A549 (cell line): ENCODE data around the gene NUMA1. TPM values are rescaled to one million over a fixed set of nuclear protein-coding genes. Genes with fewer than 3 reads are reported as not detected.

Experiments
- ATAC-seq, 2 experiments: fragments of 200-7000 bp in 1 of 2; fragments of >200 bp in 1 of 2; cut with Nextera tagmentation in 1 of 2; cut with Tn5 transposase in 1 of 2; 3 replicates each; pipeline versions ENCODE4 v1.8.0 to v1.9.1; 2018 to 2020; ENCODE audit warnings: mild to moderate bottlenecking in 1 of 2, moderate library complexity in 1 of 2
- CTCF ChIA-PET: fragments of 300-600 bp; sonication (Branson Sonifier 250); formaldehyde crosslinking; extraction: SDS; loops from one replicate; lab custom pipeline; 2021; ENCODE audit warnings: antibody characterized with exemption, inconsistent platforms; lab: Yijun Ruan, JAX
- POLR2A ChIA-PET: fragments of 350-600 bp; formaldehyde crosslinking; extraction: SDS; loops from one replicate; lab custom pipeline; 2021; ENCODE audit warnings: antibody characterized with exemption, inconsistent platforms; lab: Yijun Ruan, JAX
- DNase-seq, 2 experiments: peaks; one replicate each; pipeline versions ENCODE4 v3.0.0 to v3.0.0-alpha.2; 2011 to 2016; ENCODE audit warnings: low read depth in 1 of 2, low spot score in 1 of 2
- FAIRE-seq: peaks from 2 replicates; lab custom pipeline; 2011; peaks lifted over from hg19 to GRCh38; lab: Jason Lieb, UNC
- H3K27ac ChIP-seq, 2 experiments: fragments of >200 bp; sonication (Bioruptor Twin); formaldehyde crosslinking; 3 replicates each; pipeline ENCODE4 v1.5.1; 2016 to 2017
- H3K4me1 ChIP-seq: fragments of >200 bp; sonication (Bioruptor Twin); formaldehyde crosslinking; 3 replicates; pipeline ENCODE4 v1.6.1; 2016
- H3K4me2 ChIP-seq: fragments of >200 bp; sonication (Bioruptor Twin); formaldehyde crosslinking; 3 replicates; pipeline ENCODE4 v1.6.1; 2016
- H3K4me3 ChIP-seq: fragments of >200 bp; sonication (Bioruptor Twin); formaldehyde crosslinking; 3 replicates; pipeline ENCODE4 v1.5.1; 2016
- H3K9me3 ChIP-seq: fragments of >200 bp; sonication (Bioruptor Twin); formaldehyde crosslinking; 3 replicates; pipeline ENCODE4 v1.6.1; 2016
- CBX2 ChIP-seq: fragments of 200-600 bp; sonication (generic); IDR thresholded peaks from 2 replicates; pipeline ENCODE4 v1.6.1; 2016; ENCODE audit warnings: low read depth, mild to moderate bottlenecking, borderline replicate concordance
- CBX8 ChIP-seq: fragments of 200-600 bp; sonication (generic); IDR thresholded peaks from 2 replicates; pipeline ENCODE4 v1.6.1; 2016
- CHD4 ChIP-seq: fragments of 200-600 bp; sonication (generic); IDR thresholded peaks from 2 replicates; pipeline ENCODE4 v1.6.1; 2016; ENCODE audit warnings: antibody characterized with exemption, mild to moderate bottlenecking, borderline replicate concordance
- E2F6 ChIP-seq: IDR thresholded peaks from 2 replicates; pipeline ENCODE4 v1.6.1; 2012; ENCODE audit warnings: low read depth, borderline replicate concordance
- EHF ChIP-seq: fragments of 250-450 bp; sonication (Bioruptor Pico); IDR thresholded peaks from 2 replicates; pipeline ENCODE4 v1.5.0; 2020; ENCODE audit warnings: mild to moderate bottlenecking
- FOSB ChIP-seq: fragments of 250-450 bp; sonication (Bioruptor Pico); IDR thresholded peaks from 2 replicates; pipeline ENCODE4 v1.5.0; 2020; ENCODE audit warnings: mild to moderate bottlenecking, moderate library complexity
- FOSL2 ChIP-seq, 2 experiments: fragments of 450-650 bp in 1 of 2; fragments of >200 bp in 1 of 2; sonication (Bioruptor Twin) in 1 of 2; formaldehyde crosslinking; IDR thresholded peaks; 2 replicates each; pipeline versions ENCODE4 v1.5.0 to v1.6.1; 2016 to 2020; ENCODE audit warnings: mild to moderate bottlenecking in 1 of 2, moderate library complexity in 1 of 2
- HEYL ChIP-seq: fragments of 250-450 bp; sonication (Bioruptor Pico); IDR thresholded peaks from 2 replicates; pipeline ENCODE4 v1.8.0; 2021; ENCODE audit warnings: mild to moderate bottlenecking, moderate library complexity
- JUNB ChIP-seq: fragments of >200 bp; sonication (Bioruptor Twin); formaldehyde crosslinking; IDR thresholded peaks from 2 replicates; pipeline ENCODE4 v1.6.1; 2016
- KDM1A ChIP-seq: fragments of 200-600 bp; sonication (generic); IDR thresholded peaks from 2 replicates; pipeline ENCODE4 v1.6.1; 2016; ENCODE audit warnings: low read depth, mild to moderate bottlenecking
- KDM5A ChIP-seq: fragments of 200-600 bp; sonication (generic); IDR thresholded peaks from 2 replicates; pipeline ENCODE4 v1.6.1; 2016; ENCODE audit warnings: antibody characterized with exemption, mild to moderate bottlenecking
- MAFK ChIP-seq: fragments of 450-650 bp; IDR thresholded peaks from 2 replicates; pipeline ENCODE4 v1.6.1; 2014; ENCODE audit not compliant: partially characterized antibody
- NFE2L2 ChIP-seq: fragments of 150-350 bp; conservative IDR thresholded peaks from 2 replicates; pipeline ENCODE4 v1.6.1; 2014; ENCODE audit warnings: low read length
- NPAS2 ChIP-seq: fragments of 250-450 bp; sonication (Bioruptor Pico); IDR thresholded peaks from 2 replicates; pipeline ENCODE4 v1.8.0; 2022; ENCODE audit warnings: mild to moderate bottlenecking, moderate library complexity, borderline replicate concordance
- POLR2A ChIP-seq: IDR thresholded peaks from 2 replicates; pipeline ENCODE4 v1.6.1; 2012; ENCODE audit warnings: mild to moderate bottlenecking, low read length
- RARB ChIP-seq: fragments of 250-450 bp; sonication (Bioruptor Pico); IDR thresholded peaks from 2 replicates; pipeline ENCODE4 v1.8.0; 2021; ENCODE audit warnings: mild to moderate bottlenecking, moderate library complexity
- RFX5 ChIP-seq: fragments of 450-650 bp; IDR thresholded peaks from 2 replicates; pipeline ENCODE4 v1.7.1; 2014; ENCODE audit warnings: antibody characterized with exemption, mild to moderate bottlenecking, moderate library complexity
- TFCP2L1 ChIP-seq: fragments of 250-450 bp; sonication (Bioruptor Pico); IDR thresholded peaks from 2 replicates; pipeline ENCODE4 v1.5.0; 2021; ENCODE audit warnings: mild to moderate bottlenecking
- whole genome bisulfite sequencing: methylation state at CpG from one replicate; pipeline ENCODE4 v1.1.6; 2017; ENCODE audit errors: missing lambda C conversion rate; 5-methylcytosine and 5-hydroxymethylcytosine counted together
- polyA plus RNA-seq, 4 experiments: library from polyadenylated mRNA; depleted of rRNA in 3 of 4; stranded (reverse); fragments of >200 nt; fragmentation: RNase III in 1 of 4; extraction: RNeasy Plus Mini Kit Qiagen cat#74134 plus additional on column Dnase treatment in 1 of 4; gene quantifications; 2 replicates in 3 of 4; 3 replicates in 1 of 4; pipeline ENCODE4 v1.2.3, GENCODE V29; 2011 to 2017
- TF ChIP-seq, protein P1 (sequence below): fragments of 200-600 bp; sonication (generic); IDR thresholded peaks from 2 replicates; pipeline ENCODE4 v1.6.1; 2016; ENCODE audit warnings: antibody characterized with exemption, mild to moderate bottlenecking, moderate library complexity

The NUMA1 gene
- polyA plus RNA-seq, 2 of the 4 experiments (the other 2 are of a cell fraction): 51.5 to 65.8 TPM

DNA sequence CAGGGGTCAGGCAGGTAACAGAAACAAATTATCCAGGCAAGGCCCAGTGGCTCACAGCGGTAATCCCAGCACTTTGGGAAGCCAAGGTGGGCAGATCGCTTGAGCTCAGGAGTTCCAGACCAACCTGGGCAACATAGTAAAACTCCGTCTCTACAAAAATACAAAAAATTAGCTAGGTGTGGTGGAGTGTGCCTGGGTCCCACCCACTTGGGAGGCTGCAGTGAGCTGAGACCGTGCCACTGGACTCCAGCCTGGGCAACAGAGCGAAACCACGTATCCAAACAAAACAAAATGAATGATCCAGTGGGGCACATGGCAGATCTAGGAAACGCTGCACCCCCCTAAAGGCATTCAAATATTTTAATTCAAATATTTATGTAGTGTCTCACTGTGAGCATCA, 9.9 kb downstream of the NUMA1 start:
- H3K4me1 ChIP-seq: peaks cover 55% of the 10 kb centered on the region
- TF ChIP-seq FOSB (CRISPR knock-in tag): no peak
- TF ChIP-seq RFX5: no peak
- no peak for TF ChIP-seq KDM5A
- TF ChIP-seq CBX8: no peak
- TF ChIP-seq HEYL (CRISPR knock-in tag): no peak
- TF ChIP-seq, protein P1, sequence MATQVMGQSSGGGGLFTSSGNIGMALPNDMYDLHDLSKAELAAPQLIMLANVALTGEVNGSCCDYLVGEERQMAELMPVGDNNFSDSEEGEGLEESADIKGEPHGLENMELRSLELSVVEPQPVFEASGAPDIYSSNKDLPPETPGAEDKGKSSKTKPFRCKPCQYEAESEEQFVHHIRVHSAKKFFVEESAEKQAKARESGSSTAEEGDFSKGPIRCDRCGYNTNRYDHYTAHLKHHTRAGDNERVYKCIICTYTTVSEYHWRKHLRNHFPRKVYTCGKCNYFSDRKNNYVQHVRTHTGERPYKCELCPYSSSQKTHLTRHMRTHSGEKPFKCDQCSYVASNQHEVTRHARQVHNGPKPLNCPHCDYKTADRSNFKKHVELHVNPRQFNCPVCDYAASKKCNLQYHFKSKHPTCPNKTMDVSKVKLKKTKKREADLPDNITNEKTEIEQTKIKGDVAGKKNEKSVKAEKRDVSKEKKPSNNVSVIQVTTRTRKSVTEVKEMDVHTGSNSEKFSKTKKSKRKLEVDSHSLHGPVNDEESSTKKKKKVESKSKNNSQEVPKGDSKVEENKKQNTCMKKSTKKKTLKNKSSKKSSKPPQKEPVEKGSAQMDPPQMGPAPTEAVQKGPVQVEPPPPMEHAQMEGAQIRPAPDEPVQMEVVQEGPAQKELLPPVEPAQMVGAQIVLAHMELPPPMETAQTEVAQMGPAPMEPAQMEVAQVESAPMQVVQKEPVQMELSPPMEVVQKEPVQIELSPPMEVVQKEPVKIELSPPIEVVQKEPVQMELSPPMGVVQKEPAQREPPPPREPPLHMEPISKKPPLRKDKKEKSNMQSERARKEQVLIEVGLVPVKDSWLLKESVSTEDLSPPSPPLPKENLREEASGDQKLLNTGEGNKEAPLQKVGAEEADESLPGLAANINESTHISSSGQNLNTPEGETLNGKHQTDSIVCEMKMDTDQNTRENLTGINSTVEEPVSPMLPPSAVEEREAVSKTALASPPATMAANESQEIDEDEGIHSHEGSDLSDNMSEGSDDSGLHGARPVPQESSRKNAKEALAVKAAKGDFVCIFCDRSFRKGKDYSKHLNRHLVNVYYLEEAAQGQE: no peak
- TF ChIP-seq NFE2L2: no peak
- no peak for TF ChIP-seq CHD4
- no peak for TF ChIP-seq EHF (CRISPR knock-in tag)
- no peak for TF ChIP-seq TFCP2L1 (CRISPR knock-in tag)
- TF ChIP-seq NPAS2 (CRISPR knock-in tag): no peak
- no peak overlapping the region for H3K4me3 ChIP-seq
- ATAC-seq: no peak; a peak in 1 of 6 replicates
- WGBS: 90% methylated on average over 7 of the region's 7 CpGs
- FAIRE-seq: no peak
- POLR2A ChIA-PET: interaction anchor here (1.5 kb wide), 1 partner anchor 9 kb away, joined by 4 read pairs; no protein-coding TSS in a partner anchor
- H3K27ac ChIP-seq: peak overlapping the region; percentile 58 to 86
- DNase-seq: no peak
- peak overlapping the region; percentile 67 for H3K4me2 ChIP-seq
- CTCF ChIA-PET: interaction anchor here (0.7 to 4.2 kb wide), 4 partner anchors 11 to 46 kb away, joined by 3 to 21 read pairs (median 4); no protein-coding TSS in a partner anchor
- H3K9me3 ChIP-seq: no peaks in the 10 kb centered on the region

GRCh38 chr11:72069787-72070251, 10.5 kb downstream of the NUMA1 start:
- Histone ChIP-seq H3K4me3 (no peak overlapping the region), H3K27ac (peak overlapping the region; percentile 58 to 86), H3K4me2 (peak overlapping the region; percentile 67), H3K9me3 (no peaks in the 10 kb centered on the region), H3K4me1 (peaks cover 55% of the 10 kb centered on the region)
- DNase-seq (peak; percentile 59 to 78), ATAC-seq (peak; percentile 99), FAIRE-seq (no peak)
- CTCF ChIA-PET: interaction anchor here (0.6 to 4.2 kb wide), 7 partner anchors 11 to 361 kb away, joined by 3 to 21 read pairs (median 4); no protein-coding TSS in a partner anchor
- TF ChIP-seq CBX2: no peak
- no peak for TF ChIP-seq RARB (CRISPR knock-in tag)
- TF ChIP-seq E2F6: no peak
- TF ChIP-seq MAFK: peak; percentile 10
- peak; percentile 28; the same call in 1 of the 2 replicates for TF ChIP-seq POLR2A
- TF ChIP-seq FOSL2 (IDR thresholded peaks at IDR 0.05): no peak
- peak; percentile 72 for TF ChIP-seq FOSL2 (CRISPR knock-in tag; IDR thresholded peaks at IDR 0.05)
- WGBS: 4% methylated on average over 2 of the region's 2 CpGs
- POLR2A ChIA-PET: interaction anchor here (0.8 to 1.5 kb wide), 3 partner anchors 8 to 21 kb away, joined by 3 to 4 read pairs (median 3); no protein-coding TSS in a partner anchor

DNA sequence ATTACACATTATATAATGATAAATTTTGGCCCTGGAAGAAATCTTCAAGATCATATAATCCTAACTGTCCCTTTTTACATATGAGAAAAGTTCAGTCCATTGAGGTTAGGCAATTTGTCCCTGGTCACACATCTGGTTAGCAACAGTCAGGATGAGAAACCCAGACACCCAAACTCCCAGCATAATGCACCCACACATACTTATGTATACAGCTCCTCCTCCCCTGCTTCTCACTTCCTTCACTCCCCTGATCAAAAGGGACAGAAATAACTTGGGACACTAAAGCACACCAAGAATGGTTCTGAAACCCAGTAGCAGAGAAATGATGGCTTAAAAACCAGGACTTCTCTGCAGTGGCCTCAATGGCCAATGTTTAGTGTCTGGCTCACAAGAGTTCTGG, 11.1 kb downstream of the NUMA1 start:
- ATAC-seq (no peak), FAIRE-seq (no peak), DNase-seq (no peak)
- Histone ChIP-seq H3K4me1 (peaks cover 55% of the 10 kb centered on the region), H3K4me2 (peak overlapping the region; percentile 67), H3K9me3 (no peaks in the 10 kb centered on the region), H3K27ac (peak overlapping the region; percentile 58 to 86), H3K4me3 (no peak overlapping the region)
- POLR2A ChIA-PET: interaction anchor here (1.3 kb wide), 1 partner anchor 21 kb away, joined by 3 read pairs; no protein-coding TSS in a partner anchor
- TF ChIP-seq KDM1A (no peak), JUNB (no peak), NPAS2 (CRISPR knock-in tag) (no peak)
- CTCF ChIA-PET: interaction anchor here (0.6 to 4.2 kb wide), 11 partner anchors 9 to 362 kb away, joined by 3 to 21 read pairs (median 4); partner anchors contain the start of gene ANAPC15
